HG02623 (cell line): ENCODE data around the gene TSNAXIP1.

Experiments
- ATAC-seq: cut with Tn5 transposase; IDR thresholded peaks from one replicate; pipeline ENCODE4 v1.9.1; 2021; ENCODE audit warnings: moderate library complexity; ENCODE audit not compliant: unreplicated experiment

TSNAXIP1 gene, protein sequence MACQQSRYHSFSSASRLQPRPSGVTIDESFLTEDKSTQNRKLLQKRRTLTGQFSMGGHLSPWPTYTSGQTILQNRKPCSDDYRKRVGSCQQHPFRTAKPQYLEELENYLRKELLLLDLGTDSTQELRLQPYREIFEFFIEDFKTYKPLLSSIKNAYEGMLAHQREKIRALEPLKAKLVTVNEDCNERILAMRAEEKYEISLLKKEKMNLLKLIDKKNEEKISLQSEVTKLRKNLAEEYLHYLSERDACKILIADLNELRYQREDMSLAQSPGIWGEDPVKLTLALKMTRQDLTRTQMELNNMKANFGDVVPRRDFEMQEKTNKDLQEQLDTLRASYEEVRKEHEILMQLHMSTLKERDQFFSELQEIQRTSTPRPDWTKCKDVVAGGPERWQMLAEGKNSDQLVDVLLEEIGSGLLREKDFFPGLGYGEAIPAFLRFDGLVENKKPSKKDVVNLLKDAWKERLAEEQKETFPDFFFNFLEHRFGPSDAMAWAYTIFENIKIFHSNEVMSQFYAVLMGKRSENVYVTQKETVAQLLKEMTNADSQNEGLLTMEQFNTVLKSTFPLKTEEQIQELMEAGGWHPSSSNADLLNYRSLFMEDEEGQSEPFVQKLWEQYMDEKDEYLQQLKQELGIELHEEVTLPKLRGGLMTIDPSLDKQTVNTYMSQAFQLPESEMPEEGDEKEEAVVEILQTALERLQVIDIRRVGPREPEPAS

GRCh38 chr16:67806428-67807147, at the start of gene TSNAXIP1, which contains the start of gene RANBP10:
Gene TSNAXIP1 (plus strand): TSS chr16:67806889. CDS start chr16:67807150, 261 bp downstream.
Gene RANBP10 (minus strand): TSS chr16:67806560. CDS start chr16:67806536, 24 bp downstream.
- ATAC-seq, result peak; percentile 87

DNA sequence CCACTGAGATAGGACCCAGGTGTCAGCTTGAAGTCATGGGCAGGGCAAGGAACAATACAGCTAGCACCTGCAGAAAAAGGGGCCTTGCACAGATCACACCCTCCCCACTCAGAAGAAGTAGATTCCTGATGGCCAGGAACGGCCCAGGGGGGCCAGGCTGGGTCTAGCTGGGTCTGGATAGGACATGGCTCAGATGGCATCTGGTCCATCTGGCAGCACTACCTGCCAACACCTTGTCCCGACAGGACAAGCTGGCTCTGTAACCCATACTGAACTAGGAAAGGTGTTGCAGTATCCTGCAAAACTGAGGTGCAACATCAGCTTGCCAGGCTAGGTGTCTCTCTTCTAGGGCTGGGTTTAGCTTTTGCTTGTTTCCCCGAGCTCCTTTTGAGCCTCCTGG, 48.7 kb upstream of the TSNAXIP1 start:
- ATAC-seq, result no peak

DNA sequence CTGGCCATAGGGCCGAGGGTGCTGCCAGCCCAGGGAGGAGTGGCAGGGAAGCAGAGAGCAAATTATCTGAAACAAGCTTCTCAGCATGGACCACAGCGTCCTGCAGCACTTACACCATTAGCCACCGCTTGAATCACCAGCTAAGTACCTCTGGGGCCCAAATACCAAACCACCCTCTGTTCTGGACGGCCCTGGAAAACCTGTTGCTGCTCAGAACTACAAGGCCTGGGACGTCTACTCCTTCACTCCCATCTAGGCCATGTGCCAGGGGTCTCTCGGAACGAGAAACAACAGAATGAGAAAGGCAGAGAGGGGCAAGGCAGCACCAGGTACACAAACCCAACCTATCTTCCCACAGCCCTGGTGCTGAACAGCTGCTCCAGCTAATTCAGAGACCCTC, 47.7 kb upstream of the TSNAXIP1 start:
- no peak for ATAC-seq

DNA sequence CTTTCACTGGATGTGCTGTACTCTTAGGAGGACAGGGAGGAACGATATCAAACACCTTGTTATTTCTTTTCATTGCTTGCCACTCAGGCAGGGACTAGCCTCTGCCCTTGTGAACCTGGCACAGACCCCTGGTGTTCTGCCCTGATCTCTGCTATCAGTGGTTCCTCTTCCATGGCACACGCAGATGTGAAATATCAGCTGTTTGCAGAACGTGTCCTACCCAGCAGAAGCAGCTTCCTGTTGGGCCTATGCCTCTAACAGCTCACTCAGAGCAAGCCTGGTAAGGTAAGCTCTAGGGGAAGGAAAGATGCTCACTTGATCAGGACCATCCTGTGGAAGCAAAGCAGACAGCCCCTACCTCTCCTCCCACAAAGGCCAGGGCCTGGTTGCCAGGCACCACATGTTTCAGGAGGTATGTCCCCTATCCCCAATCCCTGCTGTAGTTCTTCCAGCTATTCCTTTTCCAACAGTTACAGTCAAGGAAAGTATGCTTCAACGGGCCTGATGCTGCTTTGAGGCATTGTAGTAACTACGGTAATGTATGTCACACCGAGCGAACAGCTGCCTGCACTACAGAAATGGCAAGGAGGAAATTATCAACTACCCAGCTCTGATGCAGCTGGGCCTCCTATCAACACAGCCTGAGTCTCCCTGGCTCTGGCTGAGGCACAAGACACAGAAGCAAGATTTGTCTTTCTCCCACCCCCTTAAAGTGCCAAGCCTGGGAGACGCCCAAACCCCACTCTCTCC, 46.3 kb upstream of the TSNAXIP1 start:
- ATAC-seq, result no peak

- ATAC-seq, result no peak
Measured at GRCh38 chr16:67760956-67761230, 45.8 kb upstream of the TSNAXIP1 start.

DNA sequence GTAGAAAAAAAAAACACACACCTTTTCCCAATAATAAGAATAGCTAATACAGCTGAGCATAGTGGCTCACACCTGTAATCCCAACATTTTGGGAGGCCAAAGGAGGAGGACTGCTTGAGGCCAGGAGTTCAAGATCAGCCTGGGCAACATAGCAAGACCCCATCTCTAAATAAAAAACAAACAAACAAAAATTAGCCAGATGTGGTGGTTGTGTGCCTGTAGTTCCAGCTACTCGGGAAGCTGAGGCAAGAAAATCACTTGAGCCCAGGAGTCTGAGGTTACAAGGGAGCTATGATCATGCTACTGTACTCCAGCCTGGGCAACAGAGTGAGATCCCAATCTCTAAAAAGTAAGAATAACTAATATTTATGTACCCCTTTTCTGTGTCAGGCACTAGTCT, 44.8 kb upstream of the TSNAXIP1 start:
- no peak for ATAC-seq

GRCh38 chr16:67762385-67762784, 44.3 kb upstream of the TSNAXIP1 start:
- ATAC-seq, result no peak

- no peak for ATAC-seq
Measured at GRCh38 chr16:67763066-67763465, 43.6 kb upstream of the TSNAXIP1 start.

DNA sequence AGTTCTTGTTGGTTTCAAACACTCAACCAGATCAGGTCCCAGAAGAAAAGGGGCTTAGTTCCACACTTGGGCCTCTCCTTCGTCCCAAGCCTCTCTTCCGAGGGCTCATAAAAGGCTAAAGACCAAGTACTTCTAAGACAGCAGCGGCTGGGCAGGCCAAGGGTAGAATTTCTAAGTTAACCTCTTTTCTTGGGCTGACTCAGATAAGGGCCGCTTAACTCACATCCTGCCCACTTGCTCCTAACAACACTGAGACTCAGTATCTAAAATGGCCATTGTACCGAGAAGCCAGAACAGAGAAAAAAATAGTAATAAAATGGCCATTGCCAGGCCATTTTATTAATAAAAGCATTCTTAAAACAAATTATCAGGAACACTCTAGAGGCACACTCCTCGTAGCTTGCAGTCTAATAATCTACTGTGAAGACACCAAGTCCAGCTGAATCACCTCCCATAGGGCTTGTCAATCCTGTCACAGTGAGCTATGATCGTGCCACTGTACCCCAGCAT, 42.5 kb upstream of the TSNAXIP1 start:
- no peak for ATAC-seq

DNA sequence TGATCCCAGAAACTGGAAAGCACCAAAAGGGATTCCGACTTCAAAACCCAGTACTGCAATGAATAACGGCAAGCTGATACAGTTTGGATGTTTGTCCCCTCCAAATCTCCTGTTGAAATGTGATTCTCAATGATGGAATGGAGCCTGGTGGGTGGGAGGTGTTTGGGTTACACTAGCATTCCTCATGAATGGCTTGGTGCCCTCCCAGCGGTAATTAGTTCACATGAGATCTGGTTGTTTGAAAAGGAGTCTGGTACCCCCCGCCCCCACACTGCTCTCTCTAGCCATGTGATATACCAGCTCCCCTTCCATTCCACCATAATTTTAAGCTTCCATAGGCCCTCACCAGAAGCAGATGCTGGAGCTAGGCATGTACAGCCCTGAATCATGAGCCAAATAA, 40.4 kb upstream of the TSNAXIP1 start:
- no peak for ATAC-seq

DNA sequence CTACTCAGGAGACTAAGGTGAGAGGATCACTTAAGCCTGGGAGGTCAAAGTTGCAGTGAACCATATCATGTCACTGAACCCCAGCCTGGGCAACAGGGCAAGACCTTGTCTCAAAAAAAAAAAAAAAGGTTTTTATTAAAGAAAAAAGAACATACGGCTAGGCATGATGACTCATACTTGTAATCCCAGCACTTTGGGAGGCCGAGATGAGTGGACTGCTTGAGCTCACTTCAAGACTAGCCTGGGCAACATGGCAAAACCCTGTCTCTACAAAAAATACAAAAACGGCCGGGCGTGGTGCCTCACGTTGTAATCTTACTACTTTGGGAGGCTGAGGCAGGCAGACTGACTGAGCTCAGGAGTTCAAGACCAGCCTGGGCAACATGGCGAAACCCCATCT, 38.7 kb upstream of the TSNAXIP1 start:
- no peak for ATAC-seq

- no peak for ATAC-seq
Measured at GRCh38 chr16:67770346-67770991, 36.2 kb upstream of the TSNAXIP1 start.

DNA sequence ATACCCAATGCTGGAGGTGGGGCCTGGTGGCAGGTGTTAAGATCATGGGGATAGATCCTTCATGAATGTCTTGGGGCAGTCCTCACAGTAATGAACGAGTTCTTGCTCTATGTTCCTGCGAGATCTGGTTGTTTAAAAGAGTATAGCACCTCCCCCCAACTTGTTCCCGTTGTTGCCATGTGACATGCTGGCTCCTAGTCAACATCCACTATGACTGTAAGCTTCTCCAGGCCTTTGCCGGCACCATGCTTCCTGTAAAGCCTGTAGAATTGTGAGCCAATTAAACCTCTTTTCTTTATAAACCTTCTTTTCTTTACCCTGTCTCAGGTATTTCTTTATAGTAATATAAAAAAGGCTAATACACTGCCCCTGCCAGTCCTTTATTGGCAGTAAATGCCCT, 33.6 kb upstream of the TSNAXIP1 start:
- ATAC-seq, result no peak

GRCh38 chr16:67773569-67774456, 32.9 kb upstream of the TSNAXIP1 start:
- no peak for ATAC-seq

GRCh38 chr16:67774457-67774853, 32.2 kb upstream of the TSNAXIP1 start:
- ATAC-seq, result no peak

GRCh38 chr16:67775273-67775672, 31.4 kb upstream of the TSNAXIP1 start:
- ATAC-seq, result no peak

DNA sequence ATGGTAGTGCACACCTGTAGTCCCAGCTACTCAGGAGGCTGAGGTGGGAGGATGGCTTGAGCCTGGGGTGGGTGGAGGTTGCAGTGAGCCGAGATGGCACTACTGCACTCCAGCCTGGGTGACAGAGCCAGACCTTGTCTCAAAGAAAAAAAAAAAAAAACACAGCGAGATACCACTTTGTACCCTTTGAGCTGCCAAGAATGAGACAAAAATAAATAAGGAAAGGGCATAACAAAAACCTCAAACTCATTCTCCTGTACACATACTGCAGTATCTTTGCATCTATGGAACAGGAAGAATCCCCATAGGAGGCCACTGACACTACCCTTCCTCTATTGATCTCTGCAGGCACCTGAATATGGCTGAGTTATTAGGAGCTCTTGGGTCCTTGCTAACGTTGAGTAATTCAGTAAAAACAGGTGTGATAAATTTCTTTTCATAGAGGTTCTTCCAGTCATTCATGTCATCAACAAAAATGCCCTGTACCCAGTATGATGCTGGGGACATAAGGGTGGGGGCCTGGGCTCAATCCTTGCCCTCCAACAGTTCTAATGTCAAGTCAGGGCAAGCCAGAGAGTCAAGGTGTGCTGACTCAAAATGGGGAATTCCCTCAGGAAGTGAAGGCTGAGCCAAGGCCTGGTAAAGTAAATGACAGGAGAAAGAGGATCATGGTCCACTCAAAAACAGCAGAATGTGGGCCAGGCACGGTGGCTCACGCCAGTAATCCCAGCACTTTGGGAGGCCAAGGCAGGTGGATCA, 27.3 kb upstream of the TSNAXIP1 start:
- no peak for ATAC-seq

DNA sequence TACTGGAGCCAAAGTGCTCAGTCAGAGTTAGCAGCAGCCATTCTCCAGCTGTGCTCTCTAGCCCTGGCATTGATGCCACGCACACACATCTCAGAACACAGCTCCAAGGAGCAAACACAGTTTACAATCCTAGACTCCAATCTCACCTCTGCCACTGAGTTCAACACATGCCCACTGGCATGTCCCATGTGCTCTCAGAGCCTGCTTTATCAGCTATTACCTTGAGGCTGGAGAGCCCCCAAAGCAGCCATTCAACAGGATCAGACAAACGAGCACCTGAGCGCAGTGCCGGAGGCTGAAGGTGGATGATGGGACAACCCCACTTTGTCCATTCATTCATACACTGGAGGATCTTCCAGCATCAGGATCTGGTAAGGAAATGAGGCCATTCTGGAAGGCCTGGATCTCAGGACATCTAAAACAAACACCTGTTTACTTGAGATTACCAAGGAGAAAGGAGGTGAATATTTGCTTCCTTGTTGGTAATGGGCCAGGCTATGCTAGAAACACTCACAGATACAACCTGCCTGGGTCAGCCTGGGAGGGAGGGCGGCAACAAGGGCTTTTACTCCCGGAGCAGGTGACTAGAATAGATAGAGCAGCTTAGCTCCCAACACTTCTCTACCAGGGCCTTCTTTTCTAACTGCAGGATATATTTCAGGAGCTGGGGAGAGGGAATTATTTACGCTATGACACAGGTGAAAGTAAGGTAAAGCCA, 25.7 kb upstream of the TSNAXIP1 start:
- ATAC-seq, result no peak
